DMS114 treated with DMSO at 0.1 percent for 48 hours (cell line): ENCODE measurements around the gene ASPSCR1.

Experiments
- DNase-seq: peaks from one replicate; lab custom pipeline; 2025; ENCODE audit not compliant: unreplicated experiment; lab: John Stamatoyannopoulos, UW

Gene ASPSCR1

GRCh38 chr17:81958633-81959342 lies 18.6 kb upstream of the ASPSCR1 start:
- no peak for DNase-seq

DNA sequence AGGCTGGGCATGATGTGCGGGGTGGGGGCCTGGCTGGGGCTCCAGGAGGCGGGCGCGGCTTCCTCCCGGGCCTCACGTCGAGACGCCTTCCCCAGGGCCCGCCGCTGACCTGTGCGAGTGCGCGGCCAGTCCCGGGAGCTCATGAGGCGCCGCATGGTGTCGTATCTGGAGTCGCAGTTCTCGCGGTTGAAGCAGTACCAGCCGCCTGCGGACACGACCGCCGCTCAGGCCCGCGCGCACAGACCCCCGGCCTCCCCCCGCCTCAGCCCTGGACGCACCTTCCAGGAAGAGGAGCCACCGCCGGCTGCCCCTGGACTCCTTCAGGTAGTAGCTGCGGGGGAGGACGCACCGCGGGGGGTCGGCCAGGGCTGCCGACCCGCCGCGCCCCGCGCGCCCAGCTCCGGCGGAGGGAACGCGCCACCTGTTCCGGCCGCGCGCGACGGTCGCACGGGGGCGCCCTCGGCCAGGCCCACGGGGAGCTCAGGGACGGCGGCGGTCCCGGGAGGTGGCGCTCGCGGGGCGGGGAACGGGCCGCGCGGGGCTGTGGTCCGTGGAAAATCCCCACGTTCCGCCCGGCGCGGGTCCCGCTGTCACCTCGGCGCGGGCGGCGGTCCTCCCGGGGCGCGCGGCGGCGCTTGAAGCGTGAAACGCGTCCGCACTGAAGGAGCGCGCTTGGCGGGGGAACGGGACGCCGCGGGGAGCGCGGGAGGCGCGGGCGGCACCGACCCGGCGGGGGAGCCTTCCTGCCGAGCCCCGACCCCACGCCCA lies 17.9 kb upstream of the ASPSCR1 start:
- no peak for DNase-seq

DNA sequence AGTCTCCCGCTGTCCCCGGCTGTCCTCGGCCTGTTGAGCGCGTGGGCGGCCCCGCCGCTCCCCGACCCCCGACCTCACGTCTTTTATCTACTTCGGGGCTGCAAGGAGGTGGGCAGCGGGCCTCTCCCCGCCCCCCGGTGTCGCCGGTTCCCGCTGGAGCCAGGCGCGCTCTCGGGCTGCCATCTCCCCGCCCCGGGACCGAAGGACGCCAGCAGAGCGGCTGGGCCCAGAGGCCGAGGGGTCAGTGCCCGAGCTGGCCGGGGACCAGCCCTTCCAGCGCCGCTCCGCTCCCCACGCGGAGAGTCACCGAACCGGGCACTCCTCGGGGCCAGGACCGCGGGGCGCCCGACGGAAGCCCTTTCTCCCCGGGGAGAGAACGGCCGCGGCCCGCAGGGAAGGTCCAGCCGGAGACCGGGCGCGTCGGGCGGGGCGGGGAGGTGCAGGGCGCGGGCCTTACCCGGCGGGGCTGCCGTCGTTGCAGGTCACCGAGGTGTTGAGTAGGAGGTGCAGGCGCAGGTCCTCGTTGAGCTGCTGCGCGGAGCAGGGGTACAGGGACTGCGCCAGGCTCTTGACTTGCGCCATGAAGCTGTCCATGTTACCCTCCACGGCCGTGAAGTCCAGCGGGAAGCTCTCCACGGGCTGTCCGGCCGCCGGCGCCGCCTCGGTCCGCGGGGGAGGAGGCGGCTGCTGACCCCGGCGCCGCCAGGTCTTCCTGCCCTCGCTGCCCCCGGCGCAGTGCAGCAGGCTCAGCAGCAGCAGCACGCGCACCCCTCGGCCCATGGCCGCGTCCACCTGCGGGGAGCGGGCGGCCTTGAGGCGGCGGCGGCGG lies 17.1 kb upstream of the ASPSCR1 start:
- DNase-seq: no peak

GRCh38 chr17:81961087-81961511 lies 16.3 kb upstream of the ASPSCR1 start, which contains the start of gene NOTUM:
TSS of gene NOTUM (minus strand) at chr17:81961187. CDS start at chr17:81960909, 278 bp downstream.
- no peak for DNase-seq

DNA sequence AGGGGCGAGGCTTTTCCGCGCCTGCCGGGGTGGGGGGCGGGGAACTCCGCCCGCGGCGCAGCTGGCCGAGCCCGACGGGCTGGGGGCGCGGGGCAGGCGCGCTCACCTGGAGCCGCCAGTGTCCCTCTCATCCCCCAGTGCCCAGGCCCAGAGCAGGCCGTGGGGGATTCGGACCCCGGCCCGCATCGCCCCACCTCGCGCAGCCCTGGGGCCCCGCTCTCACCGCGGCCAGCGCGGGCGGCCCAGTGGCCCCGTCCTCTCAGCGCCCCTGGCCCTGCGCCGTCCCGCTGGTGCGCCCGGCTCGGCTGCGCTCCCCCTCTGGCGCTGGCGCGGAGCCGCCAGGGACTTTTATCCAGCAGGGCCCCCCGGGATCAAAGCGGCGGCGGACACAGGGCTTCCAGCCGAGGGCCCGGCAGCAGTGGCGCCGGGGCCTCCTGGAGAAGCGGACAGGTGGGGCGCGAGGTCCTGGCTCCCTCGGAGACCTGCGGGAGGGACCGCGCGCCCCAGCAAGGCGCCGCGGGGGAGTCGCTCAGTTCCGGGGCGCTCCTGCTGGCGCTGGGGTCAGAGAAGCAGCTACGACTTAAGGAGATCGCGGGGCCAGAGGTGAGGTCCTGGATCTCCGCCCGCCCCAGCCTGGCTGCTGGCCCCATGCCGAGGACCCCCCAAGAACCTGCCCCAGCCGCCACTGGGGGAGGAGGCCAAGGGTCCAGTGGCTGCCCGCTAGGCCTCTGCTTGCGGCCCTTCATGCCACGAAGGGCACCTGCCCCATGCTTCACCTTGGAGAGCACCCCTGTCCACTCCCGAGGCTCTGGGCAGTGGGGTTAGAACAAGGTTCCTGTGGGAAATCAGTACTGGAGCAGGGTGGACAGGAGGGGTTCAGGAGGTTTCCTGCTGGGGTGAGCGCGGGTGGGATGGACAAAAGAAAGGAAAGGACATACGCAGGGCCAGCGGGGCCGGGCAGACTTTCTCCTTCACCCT lies 15.6 kb upstream of the ASPSCR1 start:
- DNase-seq: no peak

DNA sequence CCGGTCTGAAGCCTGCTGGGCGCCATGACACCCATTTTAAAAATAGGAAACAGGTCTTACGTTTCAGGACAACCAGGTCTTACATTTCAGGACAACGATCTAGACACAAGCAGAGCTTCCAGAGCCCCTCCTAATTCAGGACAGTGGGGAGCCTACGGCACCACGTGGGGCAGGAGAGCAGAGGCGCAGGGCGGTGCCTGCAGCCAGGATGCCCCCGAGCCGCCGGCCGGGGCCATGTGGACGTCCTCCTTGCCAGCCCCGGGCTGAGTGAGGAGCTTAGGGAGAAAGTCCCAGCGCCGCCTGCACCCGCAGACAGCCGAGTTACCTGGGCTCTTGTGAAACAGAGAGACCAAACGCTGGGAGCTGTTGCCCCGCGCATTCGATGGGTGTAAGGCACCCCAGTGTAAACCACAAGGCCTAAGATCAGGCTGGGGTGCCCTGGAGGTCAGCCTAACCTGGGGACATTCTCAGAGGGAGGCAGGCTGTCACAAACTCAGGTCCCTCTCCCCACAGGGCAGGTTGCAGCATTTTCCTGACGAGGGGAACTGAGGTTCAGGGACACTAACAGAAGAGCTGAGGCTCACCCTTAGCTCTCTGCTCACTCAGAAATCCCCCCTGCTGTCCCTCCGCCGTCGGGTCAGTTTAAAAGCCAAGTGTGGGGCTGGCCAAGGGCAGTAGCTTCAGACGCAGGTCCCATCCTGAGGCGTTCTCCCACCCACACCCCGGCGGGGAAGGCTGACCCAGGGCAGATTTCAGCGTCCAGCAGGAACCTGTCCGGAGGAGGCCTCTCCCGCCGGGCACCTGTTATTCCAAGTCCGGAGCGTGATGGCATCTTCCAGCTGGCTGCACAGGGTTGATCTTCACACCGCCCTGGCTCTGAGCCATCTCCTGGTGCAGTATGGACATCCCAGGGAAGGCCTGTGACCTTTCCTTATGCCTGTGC lies 14.7 kb upstream of the ASPSCR1 start:
- DNase-seq: no peak

DNA sequence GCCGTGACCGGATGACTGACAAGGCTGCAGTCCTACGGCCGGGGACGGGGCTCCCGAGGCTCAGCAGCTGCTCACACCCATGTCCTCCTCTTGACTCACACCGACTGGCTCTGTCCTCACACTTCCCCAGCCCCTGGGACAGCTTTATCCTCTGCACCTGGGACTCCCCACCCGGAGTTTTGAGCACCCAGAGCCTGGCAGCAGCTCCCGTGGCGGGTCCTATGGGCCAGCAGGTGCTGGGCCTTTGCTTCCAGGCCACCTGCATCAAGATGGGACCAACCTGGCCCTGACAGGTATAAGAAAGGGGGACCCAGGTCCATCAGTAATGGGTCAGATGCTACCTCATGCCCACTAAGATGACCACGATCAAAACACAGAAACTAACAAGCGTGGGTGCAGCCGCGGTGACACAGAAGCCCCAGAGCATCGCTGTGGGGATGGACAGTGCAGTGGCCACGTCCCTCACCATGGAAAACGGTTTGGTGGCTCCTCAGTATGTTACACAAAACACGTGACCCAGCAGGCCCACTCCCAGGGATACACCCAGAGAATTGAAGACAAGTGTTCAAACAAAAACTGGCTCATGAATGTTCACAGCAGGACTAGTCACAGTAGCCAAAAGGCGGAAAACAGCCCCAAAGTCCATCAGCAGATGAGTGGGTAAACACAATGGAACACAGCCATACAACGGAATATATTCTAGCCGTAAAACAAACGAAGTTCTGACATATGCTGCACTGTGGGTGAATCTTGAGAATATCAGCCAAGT lies 13.2 kb upstream of the ASPSCR1 start:
- no peak for DNase-seq

DNA sequence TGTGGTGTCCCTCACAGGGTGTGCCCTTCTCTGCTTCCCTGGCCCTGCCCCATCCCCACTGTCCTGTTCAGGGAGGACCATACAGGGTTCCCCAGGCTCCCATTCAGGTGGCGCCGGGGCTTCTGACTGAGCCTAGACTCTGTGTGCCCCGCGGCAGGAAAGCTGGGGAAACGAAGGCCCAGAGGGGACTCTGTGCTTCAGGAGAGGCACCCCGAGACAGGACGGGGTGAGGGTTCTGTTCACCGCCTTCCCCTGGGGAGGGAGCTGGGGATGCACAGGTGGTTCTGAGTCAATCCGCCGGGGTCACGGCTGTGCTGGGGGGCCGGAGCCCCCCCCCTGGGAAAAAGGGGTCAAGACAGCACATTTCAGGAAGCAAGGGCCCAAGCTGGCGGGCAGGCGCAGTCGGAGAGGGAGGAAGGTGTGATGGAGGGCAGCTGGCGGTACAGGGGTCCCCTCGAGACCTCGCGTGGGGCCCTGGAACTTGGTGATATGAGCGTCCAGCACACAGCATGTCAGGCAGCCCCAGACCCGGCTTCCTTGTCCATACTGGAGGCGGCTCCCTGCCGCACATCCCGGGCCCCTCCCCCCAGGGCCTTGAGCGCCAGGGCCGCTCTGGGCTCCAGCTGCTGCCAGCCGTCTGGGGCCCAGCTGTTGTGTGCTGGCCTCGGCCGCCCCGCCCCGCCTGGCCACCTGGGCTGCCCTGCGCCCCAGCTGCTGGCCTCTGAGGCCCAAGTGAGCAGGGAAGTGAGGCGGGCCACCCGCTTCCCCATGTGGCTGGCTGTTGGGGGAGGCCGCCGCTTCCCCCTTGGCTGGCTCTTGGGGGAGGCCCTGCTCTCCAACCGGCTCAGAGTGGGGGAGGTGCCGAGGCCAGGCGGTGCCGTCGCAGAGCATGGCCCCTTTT lies 10.8 kb upstream of the ASPSCR1 start:
- DNase-seq: no peak

DNA sequence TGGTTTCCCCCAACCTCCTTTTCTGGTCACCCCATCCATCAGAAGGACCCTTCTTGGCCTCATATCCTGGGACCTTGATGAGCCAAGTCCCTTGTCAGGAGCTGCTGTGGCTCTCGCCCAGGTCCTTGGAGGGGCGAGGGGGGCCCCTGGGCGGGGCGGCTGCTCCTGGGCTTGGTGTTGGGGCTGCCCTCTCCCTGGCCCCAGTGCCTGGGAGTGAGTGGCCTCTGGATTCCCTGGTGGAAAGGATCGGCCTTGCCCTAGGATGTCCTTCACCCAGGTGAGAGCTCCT lies 10.2 kb upstream of the ASPSCR1 start:
- DNase-seq: no peak

GRCh38 chr17:81967533-81968395 lies 9.7 kb upstream of the ASPSCR1 start:
- DNase-seq: no peak

- no peak for DNase-seq
Observed at GRCh38 chr17:81968396-81968745, 9.1 kb upstream of the ASPSCR1 start.

- DNase-seq: no peak
Observed at GRCh38 chr17:81968850-81969812, 8.3 kb upstream of the ASPSCR1 start.

GRCh38 chr17:81973432-81973831 lies 4.0 kb upstream of the ASPSCR1 start:
- DNase-seq: no peak

DNA sequence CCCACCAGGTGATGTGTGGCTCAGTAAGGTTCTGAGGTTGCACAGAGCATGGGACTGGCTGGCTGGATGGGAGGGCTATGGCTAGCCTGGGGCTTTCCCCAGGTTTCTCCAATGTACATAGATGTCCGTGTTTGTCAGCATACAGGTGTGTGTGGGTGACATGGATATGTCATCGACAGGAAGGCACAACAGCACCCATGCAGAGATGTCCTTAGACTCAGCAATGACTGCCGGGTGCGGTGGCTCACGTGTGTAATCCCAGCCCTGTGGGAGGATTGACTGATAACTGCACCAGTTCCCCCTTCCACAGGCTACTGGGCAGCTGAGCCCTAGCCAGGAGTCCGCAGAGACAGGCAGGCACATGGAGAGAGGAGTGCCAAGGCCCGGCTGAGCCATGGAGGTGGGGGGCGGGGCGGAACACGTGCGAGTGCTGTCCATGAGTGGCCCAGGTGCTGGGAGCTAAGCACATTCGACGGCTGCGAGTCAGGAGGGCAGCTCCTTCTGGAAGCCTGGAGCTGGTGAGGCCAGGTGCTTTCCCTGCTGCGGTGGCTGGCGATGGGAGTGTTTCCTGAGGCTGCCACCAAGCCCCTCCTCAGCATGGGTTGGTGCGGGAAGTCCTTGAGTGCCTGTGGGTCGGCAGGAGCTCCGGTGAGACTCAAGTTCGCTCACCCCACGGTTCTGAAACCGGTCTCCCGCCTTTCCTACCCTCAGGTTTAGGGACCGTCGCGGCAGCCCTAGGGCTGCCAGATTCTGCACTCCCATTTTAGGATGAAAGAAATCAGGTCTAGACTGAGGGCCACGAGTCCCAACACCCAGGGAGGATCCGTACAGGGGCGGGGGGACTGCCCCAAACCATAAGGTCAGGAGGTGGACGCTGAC lies 858 bp upstream of the ASPSCR1 start:
- no peak for DNase-seq
